HL-60 (cell line): ENCODE data around the gene RHOB.

Experiments used
- DNase-seq, 2 experiments: peaks; one replicate each; pipeline ENCODE4 v3.0.0-alpha.2; 2010 to 2020; ENCODE audit warnings: low read depth in 1 of 2, low spot score in 1 of 2
- H3K27ac ChIP-seq: fragments of 250-450 bp; sonication (Bioruptor Pico); replicated peaks from 2 replicates; pipeline ENCODE4 v1.5.1; 2020; ENCODE audit warnings: mild to moderate bottlenecking, moderate library complexity
- H3K27me3 ChIP-seq: fragments of 250-450 bp; sonication (Bioruptor Pico); 2 replicates; pipeline ENCODE4 v1.5.1; 2021; ENCODE audit warnings: mild to moderate bottlenecking, moderate library complexity; ENCODE audit not compliant: insufficient read depth, poor library complexity, severe bottlenecking
- H3K4me3 ChIP-seq: replicated peaks from 2 replicates; pipeline ENCODE4 v1.5.1; 2011; ENCODE audit warnings: mild to moderate bottlenecking, control low read depth, low read length; ENCODE audit not compliant: insufficient read depth
- GABPA ChIP-seq: IDR thresholded peaks from 2 replicates; pipeline ENCODE4 v1.6.1; 2012; ENCODE audit warnings: low read depth
- POLR2AphosphoS5 ChIP-seq: IDR thresholded peaks from 2 replicates; pipeline ENCODE4 v1.6.1; 2012; ENCODE audit warnings: low read depth
- REST ChIP-seq: IDR thresholded peaks from 2 replicates; pipeline ENCODE4 v1.6.1; 2012; ENCODE audit warnings: low read depth; ENCODE audit not compliant: insufficient replicate concordance
- SPI1 ChIP-seq: IDR thresholded peaks from 2 replicates; pipeline ENCODE4 v1.6.1; 2012; ENCODE audit warnings: low read depth, mild to moderate bottlenecking, borderline replicate concordance
- TF ChIP-seq, protein P1 (sequence below): IDR thresholded peaks from one replicate; pipeline ENCODE4 v1.5.1; 2011; ENCODE audit warnings: low read length, control low read depth, inconsistent platforms; ENCODE audit not compliant: insufficient read depth

RHOB gene

DNA sequence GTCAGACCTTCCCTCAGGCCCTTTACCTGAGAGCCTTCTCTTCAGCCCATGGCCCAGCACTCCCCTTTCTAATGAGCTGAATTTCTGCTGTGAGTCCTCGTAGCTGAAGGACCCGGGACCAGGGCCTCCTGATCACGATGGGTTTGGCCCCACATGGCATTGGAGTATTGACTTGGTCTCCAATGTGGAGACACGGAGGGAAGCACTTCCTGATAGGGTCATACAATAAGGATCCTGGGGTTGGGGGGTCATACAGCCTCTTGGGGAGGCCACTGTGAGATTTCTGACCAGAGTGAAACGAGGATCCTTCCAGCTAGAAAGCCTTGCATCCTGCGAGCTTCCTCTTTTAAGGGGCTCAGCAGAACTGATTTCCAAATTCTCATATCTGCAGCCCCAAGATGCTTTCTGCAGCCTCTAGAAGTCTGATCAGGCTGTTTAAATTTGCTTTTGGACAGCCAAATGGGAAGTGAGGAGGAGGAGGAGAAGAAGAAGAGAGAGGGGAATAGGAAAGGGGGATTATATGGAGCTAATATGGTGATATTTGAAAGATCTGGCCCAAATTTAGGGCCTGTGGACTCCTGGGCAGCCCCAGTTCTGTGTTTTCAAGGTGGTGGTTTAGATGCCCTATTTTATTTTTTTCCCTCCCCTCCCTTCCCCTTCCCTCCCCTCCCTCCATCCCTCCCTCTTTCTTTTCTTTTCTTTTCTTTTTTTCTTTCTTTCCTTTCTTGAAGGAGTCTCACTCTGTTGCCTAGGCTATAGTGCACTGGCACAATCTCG lies 38.9 kb downstream of the RHOB start:
- Histone ChIP-seq H3K4me3 (no peak overlapping the region), H3K27ac (no peak overlapping the region), H3K27me3 (no peaks in the 10 kb centered on the region)
- TF ChIP-seq GABPA (no peak), POLR2AphosphoS5 (no peak), REST (no peak), SPI1 (no peak)
- TF ChIP-seq, protein P1, sequence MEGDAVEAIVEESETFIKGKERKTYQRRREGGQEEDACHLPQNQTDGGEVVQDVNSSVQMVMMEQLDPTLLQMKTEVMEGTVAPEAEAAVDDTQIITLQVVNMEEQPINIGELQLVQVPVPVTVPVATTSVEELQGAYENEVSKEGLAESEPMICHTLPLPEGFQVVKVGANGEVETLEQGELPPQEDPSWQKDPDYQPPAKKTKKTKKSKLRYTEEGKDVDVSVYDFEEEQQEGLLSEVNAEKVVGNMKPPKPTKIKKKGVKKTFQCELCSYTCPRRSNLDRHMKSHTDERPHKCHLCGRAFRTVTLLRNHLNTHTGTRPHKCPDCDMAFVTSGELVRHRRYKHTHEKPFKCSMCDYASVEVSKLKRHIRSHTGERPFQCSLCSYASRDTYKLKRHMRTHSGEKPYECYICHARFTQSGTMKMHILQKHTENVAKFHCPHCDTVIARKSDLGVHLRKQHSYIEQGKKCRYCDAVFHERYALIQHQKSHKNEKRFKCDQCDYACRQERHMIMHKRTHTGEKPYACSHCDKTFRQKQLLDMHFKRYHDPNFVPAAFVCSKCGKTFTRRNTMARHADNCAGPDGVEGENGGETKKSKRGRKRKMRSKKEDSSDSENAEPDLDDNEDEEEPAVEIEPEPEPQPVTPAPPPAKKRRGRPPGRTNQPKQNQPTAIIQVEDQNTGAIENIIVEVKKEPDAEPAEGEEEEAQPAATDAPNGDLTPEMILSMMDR: no peak
- DNase-seq: no peak

GRCh38 chr2:20486571-20486970 lies 39.7 kb downstream of the RHOB start:
- no peak for DNase-seq
- no peak overlapping the region for H3K4me3 ChIP-seq
- no peak overlapping the region for H3K27ac ChIP-seq
- no peak for TF ChIP-seq GABPA
- TF ChIP-seq SPI1: no peak
- TF ChIP-seq REST: no peak
- TF ChIP-seq, protein P1: no peak
- no peak for TF ChIP-seq POLR2AphosphoS5
- no peaks in the 10 kb centered on the region for H3K27me3 ChIP-seq

- no peak for TF ChIP-seq REST
- no peak for TF ChIP-seq SPI1
- no peak for TF ChIP-seq GABPA
- TF ChIP-seq, protein P1: no peak
- TF ChIP-seq POLR2AphosphoS5: no peak
- Histone ChIP-seq H3K27ac (no peak overlapping the region), H3K27me3 (no peaks in the 10 kb centered on the region), H3K4me3 (no peak overlapping the region)
- DNase-seq: no peak
Measured at GRCh38 chr2:20487030-20487391, 40.1 kb downstream of the RHOB start.
